IMR-90 (cell line): ENCODE data around the gene GCLC. TPM values are rescaled to one million over a fixed set of nuclear protein-coding genes. Genes with fewer than 3 reads are reported as not detected.

Source experiments
- ATAC-seq: fragments of 200-7000 bp; cut with Tn5 transposase; 2 replicates; pipeline ENCODE4 v1.9.1; 2020; ENCODE audit warnings: low read depth, mild to moderate bottlenecking, moderate library complexity
- BruUV-seq: library from RNA; stranded (reverse); fragments of 400-500 nt; replicated peaks from 2 replicates; lab custom pipeline; 2021; lab: Mats Ljungman, UMichigan
- CTCF ChIA-PET: fragments of 300-600 bp; formaldehyde crosslinking; extraction: SDS; loops from one replicate; lab custom pipeline; 2021; ENCODE audit warnings: antibody characterized with exemption; lab: Yijun Ruan, JAX
- POLR2A ChIA-PET: fragments of 300-600 bp; sonication (Branson Sonifier 250); formaldehyde crosslinking; loops from one replicate; lab custom pipeline; 2022; ENCODE audit warnings: antibody characterized with exemption; ENCODE audit not compliant: unreplicated experiment; lab: Charles Lee
- DNase-seq: peaks from one replicate; pipeline ENCODE4 v3.0.0; 2013
- H2AFZ ChIP-seq: replicated peaks from 2 replicates; pipeline ENCODE3; 2013; ENCODE audit warnings: low read length, mild to moderate bottlenecking; ENCODE audit not compliant: poor library complexity
- H2AK5ac ChIP-seq: 2 replicates; pipeline ENCODE4 v1.6.1; 2013; ENCODE audit warnings: low read depth, low read length, inconsistent platforms
- H2AK9ac ChIP-seq: replicated peaks from 2 replicates; pipeline ENCODE3; 2013; ENCODE audit warnings: mild to moderate bottlenecking, low read depth, low read length, moderate library complexity; ENCODE audit not compliant: poor library complexity
- H2BK120ac ChIP-seq: 2 replicates; pipeline ENCODE4 v1.6.1; 2013; ENCODE audit warnings: low read depth, low read length, inconsistent platforms
- H2BK15ac ChIP-seq: 3 replicates; pipeline ENCODE4 v1.6.1; 2013; ENCODE audit warnings: low read depth, low read length, inconsistent platforms
- H2BK20ac ChIP-seq: 2 replicates; pipeline ENCODE4 v1.6.1; 2013; ENCODE audit warnings: low read depth, mild to moderate bottlenecking, inconsistent platforms, low read length, moderate library complexity
- H2BK5ac ChIP-seq: 2 replicates; pipeline ENCODE4 v1.6.1; 2013; ENCODE audit warnings: mild to moderate bottlenecking, low read depth, low read length, inconsistent platforms; ENCODE audit not compliant: poor library complexity, severe bottlenecking
- H3K14ac ChIP-seq: replicated peaks from 2 replicates; pipeline ENCODE4 v1.6.1; 2013; ENCODE audit warnings: low read depth, low read length, inconsistent platforms
- H3K18ac ChIP-seq: 2 replicates; pipeline ENCODE4 v1.6.1; 2013; ENCODE audit warnings: low read depth, low read length, control low read depth
- H3K23ac ChIP-seq: 2 replicates; pipeline ENCODE4 v1.6.1; 2013; ENCODE audit warnings: low read depth, low read length, inconsistent platforms
- H3K27ac ChIP-seq: 2 replicates; pipeline ENCODE4 v1.5.1; 2013; ENCODE audit warnings: mild to moderate bottlenecking, control low read depth, low read length; ENCODE audit not compliant: insufficient read depth
- H3K27me3 ChIP-seq: 2 replicates; pipeline ENCODE4 v1.6.1; 2013; ENCODE audit warnings: low read length; ENCODE audit not compliant: control insufficient read depth, insufficient read depth
- H3K36me3 ChIP-seq: 2 replicates; pipeline ENCODE4 v1.6.1; 2013; ENCODE audit warnings: low read length, mixed read lengths; ENCODE audit not compliant: control insufficient read depth, insufficient read depth
- H3K4ac ChIP-seq: 2 replicates; pipeline ENCODE4 v1.6.1; 2013; ENCODE audit warnings: low read depth, low read length, inconsistent platforms
- H3K4me1 ChIP-seq: 2 replicates; pipeline ENCODE4 v1.6.1; 2013; ENCODE audit warnings: low read length, mixed read lengths; ENCODE audit not compliant: control insufficient read depth, insufficient read depth
- H3K4me2 ChIP-seq: 2 replicates; pipeline ENCODE4 v1.6.1; 2013; ENCODE audit warnings: low read depth, mild to moderate bottlenecking, control low read depth, low read length, moderate library complexity
- H3K4me3 ChIP-seq: 2 replicates; pipeline ENCODE4 v1.5.1; 2013; ENCODE audit warnings: low read depth, mild to moderate bottlenecking, control low read depth, low read length, moderate library complexity; ENCODE audit not compliant: insufficient read depth
- H3K56ac ChIP-seq: 2 replicates; pipeline ENCODE4 v1.6.1; 2013; ENCODE audit warnings: low read length, inconsistent platforms; ENCODE audit not compliant: insufficient read depth; ENCODE audit errors: extremely low read depth
- H3K79me1 ChIP-seq, 2 experiments: 2 replicates each; pipeline ENCODE4 v1.6.1; 2013; ENCODE audit warnings: low read length in 2 of 2, inconsistent platforms in 1 of 2, low read depth in 1 of 2
- H3K9ac ChIP-seq: 2 replicates; pipeline ENCODE4 v1.6.1; 2013; ENCODE audit warnings: low read depth, low read length, control low read depth
- H3K9me1 ChIP-seq: 2 replicates; pipeline ENCODE4 v1.6.1; 2013; ENCODE audit warnings: low read length, inconsistent platforms; ENCODE audit not compliant: insufficient read depth
- H3K9me3 ChIP-seq: 2 replicates; pipeline ENCODE4 v1.6.1; 2013; ENCODE audit warnings: low read length; ENCODE audit not compliant: control insufficient read depth, insufficient read depth
- H4K20me1 ChIP-seq: 2 replicates; pipeline ENCODE4 v1.6.1; 2013; ENCODE audit warnings: low read length, inconsistent platforms; ENCODE audit not compliant: insufficient read depth
- H4K5ac ChIP-seq: 2 replicates; pipeline ENCODE4 v1.6.1; 2013; ENCODE audit warnings: mild to moderate bottlenecking, low read depth, low read length, control low read depth
- H4K8ac ChIP-seq, 2 experiments: 2 replicates each; pipeline ENCODE4 v1.6.1; 2013; ENCODE audit warnings: low read depth in 2 of 2, low read length in 2 of 2, control low read depth in 1 of 2, inconsistent platforms in 1 of 2
- H4K91ac ChIP-seq: 2 replicates; pipeline ENCODE4 v1.6.1; 2013; ENCODE audit warnings: low read depth, low read length, inconsistent platforms; ENCODE audit not compliant: insufficient read depth
- BHLHE40 ChIP-seq: fragments of 150-350 bp; IDR thresholded peaks from 2 replicates; pipeline ENCODE4 v1.6.1; 2016; ENCODE audit warnings: mild to moderate bottlenecking, low read depth, low read length
- FOS ChIP-seq: fragments of 150-350 bp; IDR thresholded peaks from 2 replicates; pipeline ENCODE4 v1.6.1; 2016; ENCODE audit warnings: low read depth, low read length
- MAZ ChIP-seq: IDR thresholded peaks from 2 replicates; pipeline ENCODE4 v1.6.1; 2012; ENCODE audit warnings: low read depth, mild to moderate bottlenecking, low read length, improper control_type of control experiment, moderate library complexity, borderline replicate concordance
- NFE2L2 ChIP-seq: fragments of 150-350 bp; IDR thresholded peaks from 2 replicates; pipeline ENCODE4 v1.6.1; 2016; ENCODE audit warnings: low read depth, mild to moderate bottlenecking, low read length
- RAD21 ChIP-seq: IDR thresholded peaks from 2 replicates; pipeline ENCODE4 v1.6.1; 2012; ENCODE audit warnings: low read length, improper control_type of control experiment
- WGBS, 2 experiments: methylation state at CpG; one replicate each; pipeline versions ENCODE4 v1.1.5 to v1.1.7; 2013; ENCODE audit warnings: missing lambda C conversion rate in 2 of 2; ENCODE audit not compliant: insufficient read length in 1 of 2; ENCODE audit errors: extremely low coverage in 2 of 2; 5-methylcytosine and 5-hydroxymethylcytosine counted together
- dilution Hi-C: fragments of 300-500 bp; cut with HindIII; formaldehyde crosslinking; loops from one replicate; pipeline ENCODE4 v1.14.3; 2018; ENCODE audit warnings: low sequenced_read_pairs; ENCODE audit not compliant: unreplicated experiment
- in situ Hi-C: fragments of 300-500 bp; cut with MboI; formaldehyde crosslinking; loops from 3 replicates; pipeline ENCODE4 v1.14.3; 2019; ENCODE audit warnings: low sequenced_read_pairs, inconsistent platforms, mixed read lengths
- intact Hi-C: fragments of 100-400 bp; cut with micrococcal nuclease; formaldehyde crosslinking; loops from 2 replicates; pipeline ENCODE4 v1.10.0; 2022
- polyA plus RNA-seq, 3 experiments: library from polyadenylated mRNA; depleted of rRNA; stranded (reverse); fragments of >200 nt; gene quantifications; 2 replicates each; pipeline ENCODE4 v1.2.3, GENCODE V29; 2012; ENCODE audit warnings: low replicate concordance in 1 of 3
- total RNA-seq: library from RNA; depleted of rRNA; stranded (reverse); fragments of >200 nt; gene quantifications from 2 replicates; pipeline ENCODE4 v1.2.3, GENCODE V29; 2012
- TF ChIP-seq, protein P1 (sequence below): conservative IDR thresholded peaks from 2 replicates; pipeline ENCODE4 v1.5.1; 2012; ENCODE audit warnings: mild to moderate bottlenecking, low read depth, low read length, improper control_type of control experiment

Gene GCLC
- total and polyA plus RNA-seq, 2 of the 4 experiments (the other 2 are of a cell fraction) = 14.2 to 24.2 TPM

DNA sequence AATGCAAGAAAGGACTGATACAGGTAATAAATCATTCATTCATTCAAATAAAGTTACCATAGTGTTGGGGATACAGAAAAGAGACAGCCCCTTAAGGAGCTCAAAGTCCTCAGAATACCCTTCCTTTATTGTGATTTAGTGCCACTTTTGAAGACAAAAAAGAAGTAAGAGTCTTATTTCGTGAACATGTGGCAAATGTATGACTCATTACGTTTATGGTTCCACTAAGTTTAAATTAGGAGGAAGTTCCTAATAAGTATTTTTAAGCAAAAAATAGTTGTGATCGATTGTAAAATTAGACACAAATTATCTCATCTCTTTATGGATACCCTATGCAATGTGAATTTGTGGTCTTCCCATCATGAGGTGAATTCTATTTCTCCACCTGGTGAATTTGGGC lies 38.5 kb upstream of the GCLC start:
- Histone ChIP-seq H2BK120ac (no peak overlapping the region), H3K79me1 (no peaks in the 10 kb centered on the region), H3K9me3 (no peaks in the 10 kb centered on the region), H2BK20ac (no peak overlapping the region), H3K4me3 (no peak overlapping the region), H3K27me3 (no peaks in the 10 kb centered on the region), H4K8ac (no peak overlapping the region), H3K14ac (no peak overlapping the region), H3K23ac (no peak overlapping the region), H3K9ac (no peak overlapping the region), H3K27ac (no peak overlapping the region), H3K4me2 (no peak overlapping the region), H3K36me3 (no peaks in the 10 kb centered on the region), H2AK9ac (no peak overlapping the region), H3K4ac (no peak overlapping the region), H3K56ac (no peak overlapping the region), H2AK5ac (no peak overlapping the region), H3K18ac (no peak overlapping the region), H4K20me1 (no peaks in the 10 kb centered on the region), H2BK5ac (no peak overlapping the region), H4K5ac (no peak overlapping the region), H3K4me1 (peaks cover 5% of the 10 kb centered on the region), H2BK15ac (no peak overlapping the region), H4K91ac (no peak overlapping the region), H3K9me1 (peaks cover 3% of the 10 kb centered on the region; the same call in 1 of the 2 replicates), H2AFZ (no peak overlapping the region)
- no peak for ATAC-seq
- no peak for DNase-seq
- in situ Hi-C loops (no loop called here), intact Hi-C loops (no loop called here), dilution Hi-C loops (no loop called here)
- POLR2A ChIA-PET = no interaction called here
- no peak for TF ChIP-seq NFE2L2
- TF ChIP-seq, protein P1, sequence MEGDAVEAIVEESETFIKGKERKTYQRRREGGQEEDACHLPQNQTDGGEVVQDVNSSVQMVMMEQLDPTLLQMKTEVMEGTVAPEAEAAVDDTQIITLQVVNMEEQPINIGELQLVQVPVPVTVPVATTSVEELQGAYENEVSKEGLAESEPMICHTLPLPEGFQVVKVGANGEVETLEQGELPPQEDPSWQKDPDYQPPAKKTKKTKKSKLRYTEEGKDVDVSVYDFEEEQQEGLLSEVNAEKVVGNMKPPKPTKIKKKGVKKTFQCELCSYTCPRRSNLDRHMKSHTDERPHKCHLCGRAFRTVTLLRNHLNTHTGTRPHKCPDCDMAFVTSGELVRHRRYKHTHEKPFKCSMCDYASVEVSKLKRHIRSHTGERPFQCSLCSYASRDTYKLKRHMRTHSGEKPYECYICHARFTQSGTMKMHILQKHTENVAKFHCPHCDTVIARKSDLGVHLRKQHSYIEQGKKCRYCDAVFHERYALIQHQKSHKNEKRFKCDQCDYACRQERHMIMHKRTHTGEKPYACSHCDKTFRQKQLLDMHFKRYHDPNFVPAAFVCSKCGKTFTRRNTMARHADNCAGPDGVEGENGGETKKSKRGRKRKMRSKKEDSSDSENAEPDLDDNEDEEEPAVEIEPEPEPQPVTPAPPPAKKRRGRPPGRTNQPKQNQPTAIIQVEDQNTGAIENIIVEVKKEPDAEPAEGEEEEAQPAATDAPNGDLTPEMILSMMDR = no peak
- TF ChIP-seq RAD21 = no peak
- TF ChIP-seq MAZ = no peak
- TF ChIP-seq BHLHE40 = no peak
- TF ChIP-seq FOS = no peak
- no TSS peak for BruUV-seq
- WGBS, 2 experiments = no CpG with 5 or more reads among the region's 3 CpGs
- CTCF ChIA-PET = interaction anchor here (0.5 to 0.6 kb wide), 2 partner anchors 20 to 222 kb away, joined by 4 to 6 read pairs; no protein-coding TSS in a partner anchor
